Pancreas (tissue), 10 donors: ENCODE results near the gene SORCS2. TPM values are rescaled to one million over a fixed set of nuclear protein-coding genes. Genes with fewer than 3 reads are reported as not detected.

Source experiments
- ATAC-seq, 4 donors: fragments of 200-7000 bp; cut with Tn5 transposase; one replicate each; pipeline versions ENCODE4 v1.8.0 to v1.9.1; 2020; ENCODE audit warnings: mild to moderate bottlenecking in 4 of 4, moderate library complexity in 4 of 4
- DNase-seq, 6 donors: peaks; one replicate each; pipeline ENCODE4 v3.0.0-alpha.2; 2020
- FAIRE-seq: peaks from 2 replicates; lab custom pipeline; 2012; peaks lifted over from hg19 to GRCh38; lab: Jason Lieb, UNC
- H3K27ac ChIP-seq, 4 donors: fragments of 200-600 bp; sonication (generic); 1 replicate in 3 of 4; 2 replicates in 1 of 4; pipeline versions ENCODE4 v1.5.0 to v1.8.0; 2020
- H3K27me3 ChIP-seq, 4 donors: fragments of 200-600 bp; one replicate each; pipeline ENCODE4 v1.8.0; 2021
- H3K36me3 ChIP-seq, 3 donors: fragments of 200-600 bp; sonication (generic) in 1 of 3; one replicate each; pipeline versions ENCODE4 v1.5.0 to v1.8.0; 2020 to 2021
- H3K4me1 ChIP-seq, 3 donors: fragments of 200-600 bp; one replicate each; pipeline ENCODE4 v1.8.0; 2021
- H3K4me3 ChIP-seq, 4 donors: fragments of 200-600 bp; sonication (generic) in 2 of 4; one replicate each; pipeline versions ENCODE4 v1.5.0 to v1.8.0; 2020 to 2021
- H3K9me3 ChIP-seq, 4 donors: fragments of 200-600 bp; one replicate each; pipeline ENCODE4 v1.8.0; 2021
- WGBS, 2 donors: extraction: QIAGEN DNeasy Blood & Tissue Kit; methylation state at CpG; one replicate each; pipeline ENCODE4 v1.1.7; 2013; 5-methylcytosine and 5-hydroxymethylcytosine counted together
- intact Hi-C, 3 donors: fragments of 100-400 bp; cut with DNase I; formaldehyde crosslinking; loops; one replicate each; pipeline versions ENCODE4 v1.11.1 to v1.14.2; 2022
- polyA plus RNA-seq, 2 donors: library from polyadenylated mRNA; stranded (reverse); fragments of 200-250 nt; gene quantifications; one replicate each; pipeline ENCODE4 v1.2.3, GENCODE V29; 2013
- total RNA-seq, 6 donors: library from RNA; stranded (reverse); fragmentation: NEBNext Ultra II Directional in 4 of 6; extraction: Animal tissue kit (Norgen Biotek cat#: 25700) in 4 of 6; gene quantifications; one replicate each; pipeline versions ENCODE4 v1.2.1 to v1.2.4, GENCODE V29; 2021 to 2023
- TF ChIP-seq, protein P1 (sequence below), 4 donors: fragments of 200-600 bp; sonication (generic) in 3 of 4; IDR thresholded peaks; one replicate each; pipeline versions ENCODE4 v1.5.0 to v1.8.0; 2021; ENCODE audit warnings: antibody characterized with exemption in 4 of 4
- donor health status: healthy with polysubstance abuse.
- donor health status: DM: no; HTN: no; CAD: no; lungs with moderate emphysema.
- donor health status: DM: no; HTN: no; CAD: no.
- donor health status: control.
- donor health status: control.
- donor health status: Bipolar disorder and iron deficiency.
- donor health status: DM: yes; HTN: yes; CAD: no.
- donor health status: DM: no; HTN: no; CAD: no.
- donor health status: DM: no; HTN: no; CAD: no.
- donor health status: DM: yes; HTN: yes; CAD: no.

SORCS2 gene
- total and polyA plus RNA-seq, 8 donors, result 0.14 to 1.7 (median 0.42) TPM

DNA sequence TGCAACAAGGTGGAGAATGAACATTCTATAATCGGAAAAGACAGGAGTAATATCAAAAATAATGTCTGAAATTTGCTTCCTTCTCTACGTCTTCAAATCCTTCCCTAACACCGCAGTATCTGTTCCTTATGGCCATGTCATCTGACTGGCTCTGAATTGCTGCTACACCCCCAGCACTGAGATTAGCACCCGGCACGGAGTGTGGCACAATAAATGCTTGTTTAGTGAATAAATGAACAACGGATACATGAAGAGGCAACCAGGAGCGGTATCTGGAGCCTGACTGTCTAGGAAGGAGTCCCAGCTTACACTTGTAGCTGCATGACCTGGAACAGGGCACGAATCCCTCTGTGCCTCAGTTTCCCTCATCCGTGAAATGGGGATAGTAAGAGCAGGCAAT, 583.1 kb downstream of the SORCS2 start:
- no peak for ATAC-seq
- TF ChIP-seq, protein P1, sequence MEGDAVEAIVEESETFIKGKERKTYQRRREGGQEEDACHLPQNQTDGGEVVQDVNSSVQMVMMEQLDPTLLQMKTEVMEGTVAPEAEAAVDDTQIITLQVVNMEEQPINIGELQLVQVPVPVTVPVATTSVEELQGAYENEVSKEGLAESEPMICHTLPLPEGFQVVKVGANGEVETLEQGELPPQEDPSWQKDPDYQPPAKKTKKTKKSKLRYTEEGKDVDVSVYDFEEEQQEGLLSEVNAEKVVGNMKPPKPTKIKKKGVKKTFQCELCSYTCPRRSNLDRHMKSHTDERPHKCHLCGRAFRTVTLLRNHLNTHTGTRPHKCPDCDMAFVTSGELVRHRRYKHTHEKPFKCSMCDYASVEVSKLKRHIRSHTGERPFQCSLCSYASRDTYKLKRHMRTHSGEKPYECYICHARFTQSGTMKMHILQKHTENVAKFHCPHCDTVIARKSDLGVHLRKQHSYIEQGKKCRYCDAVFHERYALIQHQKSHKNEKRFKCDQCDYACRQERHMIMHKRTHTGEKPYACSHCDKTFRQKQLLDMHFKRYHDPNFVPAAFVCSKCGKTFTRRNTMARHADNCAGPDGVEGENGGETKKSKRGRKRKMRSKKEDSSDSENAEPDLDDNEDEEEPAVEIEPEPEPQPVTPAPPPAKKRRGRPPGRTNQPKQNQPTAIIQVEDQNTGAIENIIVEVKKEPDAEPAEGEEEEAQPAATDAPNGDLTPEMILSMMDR (IDR thresholded peaks at IDR 0.05), result no peak

DNA sequence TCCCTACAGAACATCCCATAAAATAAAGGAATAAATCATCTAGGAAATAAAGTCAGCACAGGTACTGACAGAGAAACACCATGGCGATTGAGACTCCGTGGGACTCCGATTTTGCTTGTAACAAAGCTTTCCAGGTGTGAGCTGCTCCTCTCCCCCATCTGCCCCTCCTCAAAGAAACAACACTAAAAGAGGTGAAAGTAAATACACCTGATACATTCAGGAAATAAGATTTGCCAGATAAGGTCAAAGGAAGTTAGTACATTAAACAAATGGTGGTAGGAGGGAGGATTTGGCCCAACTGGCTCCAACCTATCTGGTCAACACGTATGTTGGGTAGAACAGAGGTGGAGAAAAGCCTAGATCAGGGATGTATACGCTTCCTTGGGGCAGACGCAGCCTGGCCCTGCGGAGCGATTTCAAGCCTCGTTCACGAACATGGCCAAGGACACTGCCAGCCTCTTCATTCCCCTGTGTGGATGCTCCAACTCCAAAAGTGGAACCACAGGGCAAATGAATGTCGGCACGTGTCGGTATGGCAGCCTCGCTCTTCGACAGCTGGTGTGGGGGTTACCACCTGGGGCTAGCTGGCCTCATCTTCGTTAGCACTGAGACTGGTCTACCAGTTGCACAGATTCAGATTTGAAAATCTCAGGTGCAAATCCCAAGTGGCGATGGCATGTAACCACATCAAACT, 584.8 kb downstream of the SORCS2 start:
- Histone ChIP-seq H3K36me3 (peaks cover 0 to 21% (median 3%) of the 10 kb centered on the region in 3 donors), H3K4me1 (no peaks in the 10 kb centered on the region), H3K27ac (no peak overlapping the region), H3K4me3 (no peak overlapping the region), H3K9me3 (no peaks in the 10 kb centered on the region), H3K27me3 (no peaks in the 10 kb centered on the region)
- DNase-seq (no peak), FAIRE-seq (no peak), ATAC-seq (no peak)
- WGBS, 2 donors, result 95% methylated on average over 17 of the region's 17 CpGs
- TF ChIP-seq, protein P1 (IDR thresholded peaks at IDR 0.05), result no peak
- intact Hi-C loops, result no loop called here

More for the DNA sequence above, 583.1 kb downstream of the SORCS2 start:
- Histone ChIP-seq H3K27ac (no peak overlapping the region), H3K4me1 (no peaks in the 10 kb centered on the region), H3K36me3 (peaks cover 0 to 16% (median 3%) of the 10 kb centered on the region in 3 donors), H3K9me3 (no peaks in the 10 kb centered on the region), H3K27me3 (no peaks in the 10 kb centered on the region), H3K4me3 (no peak overlapping the region)
- WGBS, 2 donors, result 82 to 88% methylated on average over 9 of the region's 9 CpGs
- intact Hi-C loops, result no loop called here
- DNase-seq (no peak), FAIRE-seq (no peak)

DNA sequence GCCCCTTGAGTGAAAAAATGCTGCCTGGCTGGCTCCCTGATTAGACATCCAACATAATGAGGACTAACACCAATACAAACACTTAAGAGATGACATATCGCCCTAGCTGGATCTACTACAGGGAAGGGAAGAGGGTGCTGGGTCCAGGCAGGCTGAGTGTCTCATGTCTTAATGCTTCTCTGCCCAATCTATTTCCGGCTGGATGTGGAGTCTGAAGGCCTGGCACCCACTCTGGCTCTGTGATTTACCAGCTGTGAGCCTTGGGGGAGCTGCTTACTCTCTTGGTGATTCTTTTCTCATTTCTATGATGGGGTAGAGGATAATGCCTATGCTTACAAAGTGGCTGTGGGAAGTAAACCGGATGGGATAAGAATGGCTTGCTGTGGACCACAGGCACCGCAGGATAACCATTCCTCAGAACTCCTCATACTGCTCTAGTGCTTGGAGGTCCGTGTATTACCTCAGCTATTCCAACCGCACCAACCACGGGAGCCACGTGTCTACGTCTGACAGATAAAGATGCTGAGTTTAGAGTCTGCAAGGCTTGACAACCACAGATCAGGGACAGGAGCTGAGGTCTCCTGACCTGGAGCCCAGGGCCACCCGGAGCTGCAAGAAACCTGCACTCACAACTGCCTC, 585.7 kb downstream of the SORCS2 start:
- Histone ChIP-seq H3K9me3 (no peaks in the 10 kb centered on the region), H3K27ac (no peak overlapping the region), H3K36me3 (peaks cover 0 to 21% (median 3%) of the 10 kb centered on the region in 3 donors), H3K27me3 (no peaks in the 10 kb centered on the region), H3K4me3 (no peak overlapping the region), H3K4me1 (no peaks in the 10 kb centered on the region)
- DNase-seq (no peak), ATAC-seq (no peak), FAIRE-seq (no peak)
- TF ChIP-seq, protein P1 (IDR thresholded peaks at IDR 0.05), result no peak
- 88 to 94% methylated on average over 10 of the region's 10 CpGs for WGBS, 2 donors
- intact Hi-C loops, result no loop called here

DNA sequence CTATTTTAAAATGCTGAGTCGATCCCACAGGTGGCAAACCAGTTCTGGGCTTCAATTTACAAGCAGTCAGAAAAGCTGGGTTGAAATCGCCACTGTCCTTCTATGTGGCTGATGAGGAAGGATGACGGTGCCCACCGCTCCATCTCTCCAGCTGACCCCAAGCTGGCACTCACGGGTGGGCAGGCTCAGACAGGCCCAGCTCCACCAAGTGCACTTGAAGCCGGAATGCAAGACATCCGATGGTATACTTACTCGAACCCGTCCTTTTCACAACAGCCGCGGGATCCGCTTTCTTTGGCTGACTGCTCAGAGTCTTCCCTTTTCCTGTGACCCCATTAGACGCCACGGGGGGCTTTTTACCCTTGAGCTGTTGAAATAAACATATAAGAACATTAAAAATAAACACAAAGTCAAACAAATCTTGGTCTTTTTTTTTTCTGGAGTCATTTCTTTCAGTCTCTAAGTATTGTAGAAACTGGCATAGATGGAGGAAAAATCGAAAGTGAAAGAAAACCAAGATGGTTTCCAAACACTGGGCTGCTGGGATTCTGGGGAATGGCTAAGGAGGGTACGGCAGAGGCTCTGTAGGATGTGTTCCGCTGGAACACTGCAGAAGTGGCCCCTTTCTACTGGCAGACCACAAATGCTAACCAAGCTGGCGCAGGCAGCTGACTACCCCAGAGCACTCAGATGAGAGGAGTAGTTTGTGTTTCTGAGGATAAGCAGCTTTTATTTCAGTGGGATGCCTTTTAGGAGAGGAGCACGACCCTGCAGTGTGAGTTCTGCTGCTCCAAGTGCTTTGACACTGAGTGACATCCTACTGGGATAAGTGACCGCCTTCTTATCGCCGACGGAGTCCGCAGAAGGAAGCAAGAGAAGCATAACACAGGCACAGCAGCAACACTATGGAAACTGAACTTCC, 586.4 kb downstream of the SORCS2 start:
- Histone ChIP-seq H3K27ac (no peak overlapping the region), H3K4me3 (no peak overlapping the region), H3K4me1 (no peaks in the 10 kb centered on the region), H3K9me3 (no peaks in the 10 kb centered on the region), H3K27me3 (no peaks in the 10 kb centered on the region), H3K36me3 (peaks cover 0 to 15% (median 3%) of the 10 kb centered on the region in 3 donors)
- intact Hi-C loops, result no loop called here
- TF ChIP-seq, protein P1 (IDR thresholded peaks at IDR 0.05), result no peak
- 84 to 85% methylated on average over 24 of the region's 24 CpGs for whole genome bisulfite sequencing, 2 donors
- no peak for FAIRE-seq
- no peak for DNase-seq
- no peak for ATAC-seq
